K562 (cell line): ENCODE measurements around the gene UBE2K.
"Not testable (repeated sequence)": the region's sequence is repeated elsewhere in the genome, so short reads cannot be mapped to it uniquely, and the experiment has no call there.

ENCODE experiments used
- MYBL2 ChIP-seq, 2 experiments: fragments of 450-650 bp in 1 of 2; sonication (generic) in 1 of 2; formaldehyde crosslinking in 1 of 2; IDR thresholded peaks; 2 replicates each; pipeline versions ENCODE4 v1.6.1 to v1.8.1; 2017 to 2022; ENCODE audit warnings: borderline replicate concordance in 1 of 2, inconsistent platforms in 1 of 2, low read depth in 1 of 2, mild to moderate bottlenecking in 1 of 2, missing genetic modification reagents in 1 of 2, moderate library complexity in 1 of 2
- TF ChIP-seq, protein P1 (sequence below), 3 experiments: IDR thresholded peaks in 2 of 3; conservative IDR thresholded peaks in 1 of 3; 2 replicates each; pipeline ENCODE4 v1.5.1; 2011 to 2012; ENCODE audit warnings: low read length in 3 of 3, mild to moderate bottlenecking in 3 of 3, control low read depth in 2 of 3, improper control_type of control experiment in 1 of 3, inconsistent platforms in 1 of 3, low read depth in 1 of 3, mixed read lengths in 1 of 3, moderate library complexity in 1 of 3; ENCODE audit not compliant: insufficient read depth in 2 of 3

GRCh38 chr4:39717743-39718142 is 19.8 kb downstream of the UBE2K start:
- not testable (repeated sequence) for TF ChIP-seq MYBL2 (IDR thresholded peaks at IDR 0.05; ENCODE audit: low read depth); MYBL2 (CRISPR knock-in tag; IDR thresholded peaks at IDR 0.05; ENCODE audit: borderline replicate concordance)
- TF ChIP-seq, protein P1, sequence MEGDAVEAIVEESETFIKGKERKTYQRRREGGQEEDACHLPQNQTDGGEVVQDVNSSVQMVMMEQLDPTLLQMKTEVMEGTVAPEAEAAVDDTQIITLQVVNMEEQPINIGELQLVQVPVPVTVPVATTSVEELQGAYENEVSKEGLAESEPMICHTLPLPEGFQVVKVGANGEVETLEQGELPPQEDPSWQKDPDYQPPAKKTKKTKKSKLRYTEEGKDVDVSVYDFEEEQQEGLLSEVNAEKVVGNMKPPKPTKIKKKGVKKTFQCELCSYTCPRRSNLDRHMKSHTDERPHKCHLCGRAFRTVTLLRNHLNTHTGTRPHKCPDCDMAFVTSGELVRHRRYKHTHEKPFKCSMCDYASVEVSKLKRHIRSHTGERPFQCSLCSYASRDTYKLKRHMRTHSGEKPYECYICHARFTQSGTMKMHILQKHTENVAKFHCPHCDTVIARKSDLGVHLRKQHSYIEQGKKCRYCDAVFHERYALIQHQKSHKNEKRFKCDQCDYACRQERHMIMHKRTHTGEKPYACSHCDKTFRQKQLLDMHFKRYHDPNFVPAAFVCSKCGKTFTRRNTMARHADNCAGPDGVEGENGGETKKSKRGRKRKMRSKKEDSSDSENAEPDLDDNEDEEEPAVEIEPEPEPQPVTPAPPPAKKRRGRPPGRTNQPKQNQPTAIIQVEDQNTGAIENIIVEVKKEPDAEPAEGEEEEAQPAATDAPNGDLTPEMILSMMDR (IDR thresholded peaks at IDR 0.05 in 2 of 3, conservative IDR thresholded peaks at IDR 0.05 in 1 of 3; ENCODE audit: insufficient read depth in 2 of 3, low read depth in 1 of 3, low read length in 3 of 3), result not testable (repeated sequence)
